BE2C (cell line): Measurements from ENCODE around the gene CEP43.

Experiments used
- DNase-seq: peaks from one replicate; pipeline ENCODE4 v3.0.0-alpha.2; 2020
- H3K27me3 ChIP-seq: fragments of 250-450 bp; sonication (Bioruptor Pico); 2 replicates; pipeline ENCODE4 v1.5.1; 2020; ENCODE audit warnings: mild to moderate bottlenecking
- H3K36me3 ChIP-seq: fragments of 250-450 bp; sonication (Bioruptor Pico); 2 replicates; pipeline ENCODE4 v1.5.1; 2020; ENCODE audit warnings: mild to moderate bottlenecking
- H3K4me1 ChIP-seq: fragments of 250-450 bp; sonication (Bioruptor Pico); 2 replicates; pipeline ENCODE4 v1.5.1; 2020
- H3K4me3 ChIP-seq: 2 replicates; pipeline ENCODE4 v1.5.1; 2011; ENCODE audit warnings: low read depth, low read length
- H3K9me3 ChIP-seq: fragments of 250-450 bp; sonication (Bioruptor Pico); 2 replicates; pipeline ENCODE4 v1.5.1; 2020
- TF ChIP-seq, protein P1 (sequence below): IDR thresholded peaks from 2 replicates; pipeline ENCODE4 v1.5.1; 2012; ENCODE audit warnings: mild to moderate bottlenecking, low read depth, low read length

CEP43 gene

DNA sequence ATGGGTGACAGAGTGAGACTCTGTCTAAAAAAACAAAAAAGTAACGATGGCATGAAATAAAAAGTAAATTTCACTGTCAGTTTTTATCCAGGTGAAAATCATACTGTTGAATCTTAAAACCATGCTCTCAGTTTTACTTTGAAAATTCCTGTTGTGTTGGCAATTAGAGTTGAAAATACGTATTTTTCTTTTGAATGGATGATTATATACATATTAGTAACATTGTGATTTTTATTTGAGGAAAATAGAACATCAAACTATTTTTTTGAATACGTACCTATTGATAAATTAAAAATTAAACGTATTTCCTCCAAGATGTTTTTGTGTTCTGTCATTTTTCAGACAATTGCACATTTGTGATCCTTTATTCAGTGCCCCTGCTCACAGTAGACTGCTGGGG, 14.7 kb downstream of the CEP43 start:
- Histone ChIP-seq H3K36me3 (peaks cover 40% of the 10 kb centered on the region), H3K27me3 (no peaks in the 10 kb centered on the region), H3K4me1 (no peaks in the 10 kb centered on the region), H3K9me3 (no peaks in the 10 kb centered on the region), H3K4me3 (no peak overlapping the region)
- TF ChIP-seq, protein P1, sequence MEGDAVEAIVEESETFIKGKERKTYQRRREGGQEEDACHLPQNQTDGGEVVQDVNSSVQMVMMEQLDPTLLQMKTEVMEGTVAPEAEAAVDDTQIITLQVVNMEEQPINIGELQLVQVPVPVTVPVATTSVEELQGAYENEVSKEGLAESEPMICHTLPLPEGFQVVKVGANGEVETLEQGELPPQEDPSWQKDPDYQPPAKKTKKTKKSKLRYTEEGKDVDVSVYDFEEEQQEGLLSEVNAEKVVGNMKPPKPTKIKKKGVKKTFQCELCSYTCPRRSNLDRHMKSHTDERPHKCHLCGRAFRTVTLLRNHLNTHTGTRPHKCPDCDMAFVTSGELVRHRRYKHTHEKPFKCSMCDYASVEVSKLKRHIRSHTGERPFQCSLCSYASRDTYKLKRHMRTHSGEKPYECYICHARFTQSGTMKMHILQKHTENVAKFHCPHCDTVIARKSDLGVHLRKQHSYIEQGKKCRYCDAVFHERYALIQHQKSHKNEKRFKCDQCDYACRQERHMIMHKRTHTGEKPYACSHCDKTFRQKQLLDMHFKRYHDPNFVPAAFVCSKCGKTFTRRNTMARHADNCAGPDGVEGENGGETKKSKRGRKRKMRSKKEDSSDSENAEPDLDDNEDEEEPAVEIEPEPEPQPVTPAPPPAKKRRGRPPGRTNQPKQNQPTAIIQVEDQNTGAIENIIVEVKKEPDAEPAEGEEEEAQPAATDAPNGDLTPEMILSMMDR: no peak
- no peak for DNase-seq

DNA sequence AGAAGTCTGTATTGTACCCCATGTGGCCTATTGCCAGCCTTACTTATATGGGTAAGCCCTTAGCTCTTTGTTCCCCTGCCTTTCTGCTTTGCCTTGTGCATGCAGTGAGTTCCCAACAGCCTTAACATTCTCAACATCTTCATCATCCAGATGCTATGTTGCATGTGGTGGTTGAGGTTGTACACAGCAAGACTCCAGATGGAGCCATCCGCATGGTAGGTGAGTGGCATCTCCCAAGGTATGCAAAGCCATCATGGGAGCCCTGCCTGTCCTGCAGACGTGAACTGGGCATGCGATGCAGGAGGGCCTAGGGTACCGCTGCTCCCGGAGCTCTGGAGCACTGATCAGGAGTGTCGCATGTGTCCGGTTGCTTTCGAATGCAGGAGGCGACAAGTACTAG, 16.1 kb downstream of the CEP43 start:
- Histone ChIP-seq H3K27me3 (no peaks in the 10 kb centered on the region), H3K36me3 (peaks cover 36% of the 10 kb centered on the region), H3K4me3 (no peak overlapping the region), H3K9me3 (no peaks in the 10 kb centered on the region), H3K4me1 (no peaks in the 10 kb centered on the region)
- DNase-seq: no peak
- TF ChIP-seq, protein P1: no peak

- no peak for DNase-seq
- peaks cover 5% of the 10 kb centered on the region for H3K36me3 ChIP-seq
Observed at GRCh38 chr6:167020206-167020605, 21.0 kb downstream of the CEP43 start.

DNA sequence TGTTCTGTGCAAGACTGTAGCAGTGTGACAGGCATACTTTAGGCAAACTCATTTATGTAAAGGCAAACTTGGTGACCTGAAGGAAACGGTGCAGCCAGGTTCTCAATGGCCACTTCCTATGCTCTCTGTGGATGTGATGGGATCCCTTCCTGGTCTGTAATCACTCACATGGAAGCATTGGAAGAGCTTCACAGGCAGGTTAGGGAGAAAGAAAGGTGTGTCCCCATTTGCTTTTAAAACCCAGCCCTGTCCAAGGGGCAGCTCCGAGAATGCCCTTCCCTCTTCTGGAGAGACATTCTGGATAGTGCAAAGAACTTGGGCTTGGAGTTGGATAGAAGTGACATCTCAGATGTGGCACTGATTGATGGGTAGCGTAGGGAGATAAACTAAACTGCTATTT, 28.1 kb downstream of the CEP43 start:
- Histone ChIP-seq H3K4me3 (no peak overlapping the region), H3K9me3 (no peaks in the 10 kb centered on the region), H3K36me3 (peaks cover 18% of the 10 kb centered on the region), H3K27me3 (no peaks in the 10 kb centered on the region), H3K4me1 (peaks cover 9% of the 10 kb centered on the region)
- no peak for DNase-seq
- TF ChIP-seq, protein P1: no peak

More at GRCh38 chr6:167020206-167020605, 21.0 kb downstream of the CEP43 start:
- Histone ChIP-seq H3K4me3 (no peak overlapping the region), H3K4me1 (no peaks in the 10 kb centered on the region), H3K9me3 (no peaks in the 10 kb centered on the region), H3K27me3 (no peaks in the 10 kb centered on the region)
- TF ChIP-seq, protein P1: no peak

DNA sequence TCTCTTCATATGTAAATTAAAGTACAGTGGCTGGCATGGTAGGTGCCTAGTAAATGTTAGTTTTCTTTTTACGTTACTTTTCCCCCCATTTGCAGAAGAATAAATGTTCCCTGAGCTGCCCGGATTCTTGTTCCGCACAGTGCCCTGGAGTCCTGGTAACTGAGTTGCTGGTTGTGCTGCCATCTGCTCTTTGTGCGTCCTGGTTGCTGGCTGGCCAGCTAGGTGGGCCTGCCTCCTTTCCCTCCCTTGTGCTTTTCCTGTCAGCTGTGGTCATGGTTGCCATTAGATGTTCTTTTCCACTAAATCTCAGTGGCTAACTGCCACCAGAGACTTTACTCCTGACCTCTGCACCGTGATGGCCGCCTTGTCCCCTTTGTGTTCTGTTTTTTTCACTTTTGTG, 28.6 kb downstream of the CEP43 start:
- Histone ChIP-seq H3K36me3 (peaks cover 18% of the 10 kb centered on the region), H3K4me1 (peaks cover 9% of the 10 kb centered on the region), H3K4me3 (no peak overlapping the region), H3K9me3 (no peaks in the 10 kb centered on the region), H3K27me3 (no peaks in the 10 kb centered on the region)
- DNase-seq: no peak
- TF ChIP-seq, protein P1: no peak

- peaks cover 29% of the 10 kb centered on the region for H3K36me3 ChIP-seq
Observed at GRCh38 chr6:167030222-167031072, 31.2 kb downstream of the CEP43 start.

More at GRCh38 chr6:167030222-167031072, 31.2 kb downstream of the CEP43 start:
- Histone ChIP-seq H3K4me3 (no peak overlapping the region), H3K4me1 (peaks cover 9% of the 10 kb centered on the region), H3K27me3 (no peaks in the 10 kb centered on the region), H3K9me3 (no peaks in the 10 kb centered on the region)
- TF ChIP-seq, protein P1: no peak
- DNase-seq: no peak
